SK-N-MC (cell line): ENCODE data around the gene PRAMEF8.
"Not testable (repeated sequence)": the region's sequence is repeated elsewhere in the genome, so short reads cannot be mapped to it uniquely, and the experiment has no call there.

Source experiments
- EZH2 ChIP-seq: fragments of 200-600 bp; sonication (generic); IDR thresholded peaks from one replicate; pipeline ENCODE4 v1.6.1; 2017; ENCODE audit warnings: antibody characterized with exemption
- FOXP2 ChIP-seq: optimal IDR thresholded peaks from 2 replicates; pipeline ENCODE3; 2011; ENCODE audit warnings: mild to moderate bottlenecking, moderate library complexity; ENCODE audit not compliant: insufficient read depth; ENCODE audit errors: extremely low read length, control extremely low read depth
- POLR2AphosphoS5 ChIP-seq: IDR thresholded peaks from 2 replicates; pipeline ENCODE4 v1.6.1; 2012; ENCODE audit warnings: mild to moderate bottlenecking, low read depth, low read length, borderline replicate concordance

GRCh38 chr1:13237572-13237971 is 47.4 kb downstream of the PRAMEF8 start:
- TF ChIP-seq EZH2, POLR2AphosphoS5, FOXP2: not testable (repeated sequence)
